HG02610 (cell line): Measurements from ENCODE around the gene RIPK3.

ENCODE experiments used
- ATAC-seq: cut with Tn5 transposase; IDR thresholded peaks from one replicate; pipeline ENCODE4 v1.9.1; 2021; ENCODE audit warnings: mild to moderate bottlenecking, moderate library complexity; ENCODE audit not compliant: unreplicated experiment

RIPK3 gene

GRCh38 chr14:24324024-24324423, 15.8 kb downstream of the RIPK3 start:
- ATAC-seq: no peak

GRCh38 chr14:24323341-24323740, 16.4 kb downstream of the RIPK3 start:
- ATAC-seq: no peak

DNA sequence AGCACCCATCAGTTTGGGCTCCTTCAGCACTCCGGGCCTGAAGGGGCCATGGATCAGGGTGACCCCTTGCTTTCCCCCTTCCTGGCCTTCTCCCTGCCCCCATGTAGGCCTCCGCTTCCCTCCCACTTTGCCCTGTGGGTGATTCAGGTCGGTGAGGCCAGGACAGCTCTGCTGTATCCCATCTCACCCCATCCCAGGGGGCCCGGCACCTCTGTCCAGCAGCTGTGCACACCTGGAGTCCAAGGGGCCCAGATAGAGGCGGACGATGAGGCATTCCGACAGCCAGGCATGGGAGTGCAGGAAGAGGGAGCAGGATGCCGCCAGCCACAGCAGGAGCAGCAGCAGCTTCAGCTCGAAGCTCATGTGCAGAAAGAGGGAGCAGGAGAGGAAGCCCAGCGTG, 17.1 kb downstream of the RIPK3 start:
- ATAC-seq: no peak

DNA sequence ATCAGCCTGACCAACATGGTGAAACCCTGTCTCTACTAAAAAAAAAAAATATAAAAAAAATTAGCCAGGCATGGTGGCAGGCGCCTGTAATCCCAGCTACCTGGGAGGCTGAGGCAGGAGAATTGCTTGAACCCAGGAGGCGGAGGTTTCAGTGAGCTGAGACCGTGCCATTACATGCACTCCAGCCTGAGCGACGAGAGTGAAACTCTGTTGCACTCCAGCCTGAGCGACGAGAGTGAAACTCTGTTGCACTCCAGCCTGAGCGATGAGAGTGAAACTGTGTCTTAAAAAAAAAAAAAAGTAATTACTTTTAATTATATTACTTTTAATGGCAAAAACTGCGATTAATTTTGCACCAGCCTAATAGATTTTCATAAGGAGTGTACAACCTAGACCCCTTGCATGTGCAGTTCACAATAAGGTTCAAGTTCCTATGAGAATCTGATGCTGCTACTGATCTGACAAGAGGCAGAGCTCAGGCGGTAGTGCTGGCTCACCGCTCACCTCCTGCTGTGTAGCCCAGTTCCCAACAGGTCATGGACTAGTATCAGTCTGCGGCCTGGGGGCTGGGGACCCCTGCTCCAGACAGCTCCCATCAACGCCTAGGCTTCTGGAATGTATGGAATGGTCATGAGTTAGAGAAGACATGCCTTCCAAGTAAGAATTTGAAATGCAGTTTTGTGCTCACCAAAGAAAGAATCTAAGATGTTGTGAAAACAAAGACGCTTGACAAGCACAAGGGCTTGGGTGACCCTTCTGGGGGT, 18.4 kb downstream of the RIPK3 start:
- no peak for ATAC-seq

GRCh38 chr14:24317141-24317928, 22.5 kb downstream of the RIPK3 start:
- ATAC-seq: no peak

DNA sequence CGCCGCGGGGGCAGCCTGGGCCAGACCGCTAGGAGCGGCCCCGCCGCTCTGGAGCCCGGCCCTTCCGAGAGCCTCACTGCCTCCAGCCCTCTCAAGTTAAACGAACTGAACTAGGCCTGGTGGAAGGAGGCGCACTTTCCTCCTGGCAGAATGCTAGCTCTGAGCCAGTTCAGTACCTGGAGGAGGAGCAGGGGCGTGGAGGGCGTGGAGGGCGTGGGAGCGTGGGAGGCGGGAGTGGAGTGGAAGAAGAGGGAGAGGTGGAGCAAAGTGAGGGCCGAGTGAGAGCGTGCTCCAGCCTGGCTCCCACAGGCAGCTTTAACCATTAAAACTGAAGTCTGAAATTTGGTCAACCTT, 23.2 kb downstream of the RIPK3 start:
- ATAC-seq: no peak

GRCh38 chr14:24315807-24316596, 23.8 kb downstream of the RIPK3 start:
- no peak for ATAC-seq

GRCh38 chr14:24315243-24315806, 24.5 kb downstream of the RIPK3 start:
- no peak for ATAC-seq

DNA sequence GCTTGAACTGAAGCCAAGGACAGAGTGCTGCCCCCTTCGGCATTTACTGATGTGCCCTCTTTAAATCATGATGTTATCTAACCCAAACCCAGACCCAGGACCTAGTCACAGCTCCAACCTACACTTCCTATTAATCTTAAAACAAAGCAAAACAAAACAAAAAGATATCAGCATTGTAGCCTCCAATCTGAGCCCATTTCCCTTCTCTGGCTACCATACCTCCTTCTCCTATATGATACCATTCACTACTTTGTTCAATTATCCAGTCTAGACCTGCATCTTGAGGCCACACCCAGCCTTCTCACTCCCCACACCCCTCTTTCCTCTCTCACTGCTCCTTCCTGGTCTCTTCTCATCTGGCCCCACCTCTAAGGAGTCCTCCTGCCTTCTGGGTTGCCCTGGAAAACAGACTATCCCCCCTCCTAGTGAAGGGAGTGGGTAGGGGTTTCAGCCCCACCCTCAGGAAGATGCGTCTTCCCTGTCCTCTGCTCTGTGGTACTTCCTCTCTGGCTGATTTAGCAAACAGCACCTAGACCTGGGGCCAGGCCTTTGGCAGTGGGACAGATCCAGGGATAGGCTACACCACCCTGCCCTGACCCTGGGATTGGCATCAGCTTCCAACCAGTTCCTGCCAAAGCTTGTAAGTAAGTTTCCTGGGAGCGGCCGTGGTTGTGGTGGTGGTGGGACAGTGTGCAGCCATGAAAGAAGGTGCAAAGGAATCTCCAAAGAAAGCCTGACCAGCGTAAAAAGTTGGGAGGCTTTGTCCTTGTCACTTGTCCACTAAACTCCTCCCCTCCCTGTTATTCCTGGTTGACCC, 25.2 kb downstream of the RIPK3 start:
- no peak for ATAC-seq

- no peak for ATAC-seq
Observed at GRCh38 chr14:24313913-24314312, 25.9 kb downstream of the RIPK3 start.

DNA sequence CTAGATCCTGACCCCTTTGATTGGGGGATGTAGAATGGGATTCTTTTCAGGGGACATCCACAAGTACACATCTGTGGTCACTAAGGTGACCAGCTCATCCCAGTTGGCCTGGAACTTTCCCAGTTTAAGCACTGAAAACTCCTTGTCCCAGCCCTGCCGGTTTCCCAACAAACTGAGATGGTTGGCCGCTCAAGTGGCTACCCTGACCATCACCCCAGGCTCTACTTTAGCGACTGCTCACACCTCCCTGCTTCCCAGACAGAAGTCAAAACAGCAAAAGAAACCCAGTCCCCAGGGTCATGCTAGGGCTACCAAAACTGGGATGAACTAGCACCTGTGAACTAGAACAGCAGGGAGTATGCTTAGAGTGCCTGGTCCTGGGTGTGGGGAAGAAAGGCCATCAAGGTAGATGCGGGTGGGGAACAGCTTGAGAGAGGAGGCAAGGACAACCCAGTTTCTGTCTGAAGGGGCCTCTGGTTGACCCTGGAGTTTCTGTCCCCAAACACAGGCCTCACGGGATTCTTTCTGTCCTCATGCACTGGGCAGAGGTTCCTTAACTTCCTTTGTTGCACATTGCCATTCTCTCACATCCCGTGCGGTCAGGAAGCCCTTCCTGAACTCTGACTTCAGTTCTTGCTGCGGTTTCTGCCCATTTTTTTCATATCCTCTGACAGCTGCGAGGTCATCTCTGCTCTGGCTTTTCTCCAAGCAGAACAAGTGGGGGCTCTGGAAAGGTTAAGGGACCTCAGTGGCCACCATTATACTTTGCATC, 26.9 kb downstream of the RIPK3 start:
- no peak for ATAC-seq

DNA sequence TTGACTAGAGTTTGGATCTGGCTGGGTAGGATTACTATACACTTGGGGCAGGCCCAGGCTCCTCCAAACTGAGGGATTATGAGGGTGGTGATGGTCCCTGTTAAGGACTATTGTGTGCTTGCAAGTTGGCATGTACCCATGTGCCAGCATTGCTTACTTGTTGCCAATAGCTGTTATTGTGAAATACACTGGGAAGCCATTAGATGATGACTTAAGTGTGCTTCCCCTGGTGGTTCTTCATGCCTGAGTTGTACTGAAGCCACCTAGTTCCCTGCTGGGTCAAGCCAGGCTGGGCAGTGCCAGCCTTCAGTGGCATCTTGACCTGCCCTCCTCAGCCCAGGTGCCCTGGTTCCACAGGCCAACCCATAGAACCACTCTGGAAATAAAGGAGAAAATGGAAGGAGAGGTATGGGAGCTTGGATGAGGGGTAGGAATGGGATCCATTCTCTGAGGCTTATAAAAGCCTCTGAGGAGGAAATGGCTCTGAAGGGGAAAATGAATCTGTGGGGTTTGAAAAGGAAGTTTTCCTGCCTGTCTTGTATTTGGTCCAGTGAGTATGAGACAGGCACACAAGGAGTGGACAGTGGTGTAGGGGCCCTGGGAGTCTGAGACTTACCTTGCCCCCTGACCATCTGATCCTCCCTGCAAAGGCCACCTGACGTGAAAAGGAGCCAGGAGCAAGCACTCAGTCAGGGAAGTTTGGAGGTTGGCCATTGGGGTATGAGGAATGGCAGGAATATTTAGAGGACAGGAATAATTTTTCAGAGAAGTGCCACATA, 27.8 kb downstream of the RIPK3 start:
- ATAC-seq: no peak

- ATAC-seq: peak; percentile 34
Observed at GRCh38 chr14:24310646-24311604, 28.9 kb downstream of the RIPK3 start, which contains the start of gene LTB4R. LTB4R (plus strand) TSS chr14:24311502; CDS start chr14:24315652, 4,150 bp downstream.

- ATAC-seq: no peak
Observed at GRCh38 chr14:24310265-24310645, 29.5 kb downstream of the RIPK3 start.

DNA sequence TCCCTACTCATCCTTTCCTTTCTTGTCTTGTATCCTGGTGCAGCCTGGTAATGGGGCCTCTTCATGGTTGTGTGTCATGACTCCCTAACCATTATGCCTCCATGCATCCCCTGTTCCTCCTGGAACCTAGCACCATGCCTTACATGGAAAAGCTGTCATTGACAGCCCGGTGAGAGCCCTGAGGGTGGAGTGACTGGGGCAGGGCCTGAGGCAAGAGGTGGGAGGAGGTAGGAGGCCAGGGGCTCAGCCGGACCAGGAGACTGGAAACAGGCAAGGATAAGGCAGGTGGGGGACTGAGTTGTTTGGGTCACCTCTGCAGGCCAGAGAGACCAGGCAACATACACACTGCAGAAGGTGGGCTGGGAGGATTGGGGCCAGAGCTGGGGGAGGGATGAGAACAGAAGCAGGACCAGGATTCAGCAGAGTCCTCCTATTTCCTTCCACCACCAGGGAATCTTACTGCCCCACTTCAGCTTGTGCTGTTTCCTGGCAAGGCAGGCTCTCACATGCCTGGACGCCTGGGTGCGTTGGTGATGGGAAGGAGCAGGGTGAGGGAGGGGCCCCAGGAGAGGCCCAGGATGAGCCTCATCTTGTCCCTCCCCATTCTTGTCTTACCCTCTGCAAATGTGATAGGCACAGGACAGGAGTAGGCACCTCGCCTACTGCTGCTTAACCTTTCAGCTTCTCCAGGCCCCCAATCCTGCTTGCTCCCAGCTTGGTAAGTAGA, 30.1 kb downstream of the RIPK3 start, which contains the start of gene LTB4R2:
Gene LTB4R2 (plus strand): TSS at position 603 of the 727 bp plus-strand sequence. CDS start 525 bp downstream, outside the sequence.
- ATAC-seq: no peak

GRCh38 chr14:24308342-24309124, 31.3 kb downstream of the RIPK3 start:
- ATAC-seq: no peak
